ENCODE results near the gene HERC5. TPM values are rescaled to one million over a fixed set of nuclear protein-coding genes. Genes with fewer than 3 reads are reported as not detected.
"Not testable (repeated sequence)": the region's sequence is repeated elsewhere in the genome, so short reads cannot be mapped to it uniquely, and the experiment has no call there.

The HERC5 gene
- total RNA-seq, 2 donors from 2014 or later = 9.6 to 10.1 TPM

GRCh38 chr4:88537709-88538108 lies 80.8 kb downstream of the HERC5 start:
- Histone ChIP-seq H3K27me3 (ENCODE audit: control insufficient read depth, insufficient read depth, low read length, poor library complexity, severe bottlenecking) (no peaks in the 10 kb centered on the region), H3K27ac (ENCODE audit: low read depth, low read length) (no peak overlapping the region), H3K4me1 (ENCODE audit: control insufficient read depth, insufficient read depth, low read length) (no peaks in the 10 kb centered on the region), H3K9ac (ENCODE audit: extremely low read depth, low read length, poor library complexity, severe bottlenecking) (no peak overlapping the region), H3K4me3 (ENCODE audit: low read length) (no peak overlapping the region), H3K9me3 (ENCODE audit: control insufficient read depth, low read length) (no peaks in the 10 kb centered on the region), H3K36me3 (ENCODE audit: control insufficient read depth, insufficient read depth, low read length) (no peaks in the 10 kb centered on the region)
- Mint-ChIP-seq H3K36me3 (ENCODE audit: low read depth) (no peaks in the 10 kb centered on the region), H3K4me1 (peaks cover 14% of the 10 kb centered on the region), H3K9me3 (no peaks in the 10 kb centered on the region), H3K27me3 (ENCODE audit: insufficient read depth) (peaks cover 2% of the 10 kb centered on the region), H3K4me3 (no peak overlapping the region), H3K27ac (no peak overlapping the region)
- DNase-seq = no peak
- 82 to 100% methylated on average over 1 of the region's 1 CpG for WGBS, 2 experiments (ENCODE audit: insufficient coverage in 1 of 2, insufficient read length in 1 of 2)
- no peak for TF ChIP-seq CTCF (conservative IDR thresholded peaks at IDR 0.05)

- not testable (repeated sequence) for H3K9ac ChIP-seq (ENCODE audit: extremely low read depth, low read length, poor library complexity, severe bottlenecking); H3K4me1 ChIP-seq (ENCODE audit: control insufficient read depth, insufficient read depth, low read length); H3K36me3 ChIP-seq (ENCODE audit: control insufficient read depth, insufficient read depth, low read length); H3K36me3 Mint-ChIP-seq (ENCODE audit: low read depth); H3K27ac Mint-ChIP-seq; H3K4me3 Mint-ChIP-seq; H3K9me3 Mint-ChIP-seq; H3K27ac ChIP-seq (ENCODE audit: low read depth, low read length); H3K27me3 Mint-ChIP-seq (ENCODE audit: insufficient read depth); H3K9me3 ChIP-seq (ENCODE audit: control insufficient read depth, low read length); H3K4me1 Mint-ChIP-seq; H3K27me3 ChIP-seq (ENCODE audit: control insufficient read depth, insufficient read depth, low read length, poor library complexity, severe bottlenecking); H3K4me3 ChIP-seq (ENCODE audit: low read length)
- peak; percentile 92 for TF ChIP-seq CTCF (conservative IDR thresholded peaks at IDR 0.05)
- peak; percentile 91 for DNase-seq
- 58 to 64% methylated on average over 5 to 9 of the region's 9 CpGs for WGBS, 2 experiments (ENCODE audit: insufficient coverage in 1 of 2, insufficient read length in 1 of 2)
Measured at GRCh38 chr4:88539322-88540068, 82.6 kb downstream of the HERC5 start.

GRCh38 chr4:88549815-88550214 lies 92.9 kb downstream of the HERC5 start:
- Mint-ChIP-seq H3K9me3 (peaks cover 1% of the 10 kb centered on the region), H3K4me1 (no peaks in the 10 kb centered on the region), H3K27ac (no peak overlapping the region), H3K27me3 (ENCODE audit: insufficient read depth) (no peaks in the 10 kb centered on the region), H3K36me3 (ENCODE audit: low read depth) (no peaks in the 10 kb centered on the region), H3K4me3 (no peak overlapping the region)
- no peak overlapping the region for H3K4me3 ChIP-seq (ENCODE audit: low read length)
- WGBS, 2 experiments (ENCODE audit: insufficient coverage in 1 of 2, insufficient read length in 1 of 2) = 93% methylated on average over 3 to 7 of the region's 7 CpGs
- H3K36me3 ChIP-seq (ENCODE audit: control insufficient read depth, insufficient read depth, low read length) = no peaks in the 10 kb centered on the region
- H3K9me3 ChIP-seq (ENCODE audit: control insufficient read depth, low read length) = no peaks in the 10 kb centered on the region
- H3K27me3 ChIP-seq (ENCODE audit: control insufficient read depth, insufficient read depth, low read length, poor library complexity, severe bottlenecking) = no peaks in the 10 kb centered on the region
- H3K4me1 ChIP-seq (ENCODE audit: control insufficient read depth, insufficient read depth, low read length) = no peaks in the 10 kb centered on the region
- DNase-seq = no peak
- TF ChIP-seq CTCF (conservative IDR thresholded peaks at IDR 0.05) = no peak
- H3K9ac ChIP-seq (ENCODE audit: extremely low read depth, low read length, poor library complexity, severe bottlenecking) = no peak overlapping the region
- no peak overlapping the region for H3K27ac ChIP-seq (ENCODE audit: low read depth, low read length)

Other genes with a start within 250 kb of the HERC5 start
- gene PPM1K, start 172.6 kb upstream of the HERC5 start, total RNA-seq = 10 to 100 TPM; 35.1 to 37.8 TPM
- 10 to 100 TPM in 1 of 2 donors, 1 to 10 TPM in 1; 9.9 to 12.7 TPM for gene HERC6, start 78.3 kb upstream of the HERC5 start, total RNA-seq
- gene PYURF, start 66.7 kb downstream of the HERC5 start, total RNA-seq = 10 to 100 TPM; 47.8 to 58.3 TPM
- 1 to 10 TPM; 4.4 to 5.9 TPM for gene HERC3, start 135.4 kb downstream of the HERC5 start, total RNA-seq
- gene NAP1L5, start 240.7 kb downstream of the HERC5 start, total RNA-seq = 1 to 10 TPM; 1.2 to 1.5 TPM

Measured in endodermal cell (in vitro differentiated cells).